ENCODE results near the gene MOAP1. TPM values are rescaled to one million over a fixed set of nuclear protein-coding genes. Genes with fewer than 3 reads are reported as not detected.
"Not testable (repeated sequence)": the region's sequence is repeated elsewhere in the genome, so short reads cannot be mapped to it uniquely, and the experiment has no call there.

MOAP1 gene, protein sequence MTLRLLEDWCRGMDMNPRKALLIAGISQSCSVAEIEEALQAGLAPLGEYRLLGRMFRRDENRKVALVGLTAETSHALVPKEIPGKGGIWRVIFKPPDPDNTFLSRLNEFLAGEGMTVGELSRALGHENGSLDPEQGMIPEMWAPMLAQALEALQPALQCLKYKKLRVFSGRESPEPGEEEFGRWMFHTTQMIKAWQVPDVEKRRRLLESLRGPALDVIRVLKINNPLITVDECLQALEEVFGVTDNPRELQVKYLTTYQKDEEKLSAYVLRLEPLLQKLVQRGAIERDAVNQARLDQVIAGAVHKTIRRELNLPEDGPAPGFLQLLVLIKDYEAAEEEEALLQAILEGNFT
- polyA plus RNA-seq (2012; ENCODE audit: missing spikeins) = 21.8 TPM

DNA sequence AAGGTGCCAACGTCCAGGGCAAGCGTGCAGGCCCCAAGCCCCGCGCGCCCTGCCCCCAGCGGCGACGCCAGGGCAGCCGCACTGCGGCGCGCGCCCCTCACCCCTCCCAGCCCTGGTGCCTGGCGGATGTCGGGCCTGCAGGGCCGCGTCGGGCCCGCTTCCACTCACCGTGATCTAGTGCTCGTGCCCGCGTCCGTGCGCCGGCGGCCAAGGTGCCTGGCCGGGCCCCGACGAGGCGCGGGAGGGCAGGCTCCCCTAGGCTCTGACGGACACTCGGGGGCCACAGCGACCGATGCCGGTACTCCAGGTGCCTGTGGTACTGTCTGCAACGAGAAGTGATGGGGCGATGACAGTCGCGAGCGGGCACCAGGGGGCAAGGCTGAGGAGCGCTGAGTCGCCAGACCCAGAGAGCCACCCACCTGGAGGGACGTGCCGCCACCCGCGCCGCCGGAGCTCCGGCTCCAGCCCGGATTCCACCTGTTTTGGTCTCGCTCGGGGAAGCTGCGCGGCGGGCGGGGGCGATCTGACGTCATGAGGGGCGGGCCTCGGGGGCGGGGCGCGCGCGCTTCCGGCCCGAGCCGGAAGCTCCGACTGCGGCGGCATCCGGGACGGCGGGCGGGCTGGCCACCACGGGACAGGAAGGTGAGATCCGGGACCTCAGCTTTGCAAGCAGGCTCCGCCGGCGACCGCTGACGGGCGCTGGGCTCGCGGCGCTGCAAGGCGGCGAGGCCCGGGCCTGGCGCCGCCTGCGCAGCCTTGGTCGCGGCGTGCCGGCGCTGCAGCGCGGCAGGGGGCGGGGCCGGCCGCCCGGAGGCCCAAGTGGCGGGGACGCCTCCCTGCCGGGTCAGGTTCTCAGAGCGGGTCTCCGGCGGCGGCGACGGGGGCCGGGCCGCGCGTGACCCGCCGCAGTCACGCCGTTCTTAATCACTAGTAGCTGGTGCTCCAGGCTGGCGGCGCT is at the start of gene MOAP1, which contains the start of gene LYSET:
Gene MOAP1 (minus strand): TSS at position 507 of the 958 bp plus-strand sequence. CDS start 655 bp downstream, outside the sequence.
Gene LYSET (plus strand): TSS at position 927 of the 958 bp plus-strand sequence. CDS start 89 bp downstream, outside the sequence.
- peak; percentile 84 for DNase-seq (ENCODE audit: insufficient read length)
- FAIRE-seq = peak; percentile 90
- TF ChIP-seq POLR2A (IDR thresholded peaks at IDR 0.05; ENCODE audit: low read depth, low read length) = peak; percentile 78; the same call in 1 of the 2 replicates
- peak; percentile 47; the same call in 1 of the 2 replicates for TF ChIP-seq POLR2AphosphoS5 (IDR thresholded peaks at IDR 0.05; ENCODE audit: low read depth, low read length)
- 0 out of 2 replicates have a peak, but pooled peaks have one; percentile 20 for TF ChIP-seq TAF1 (IDR thresholded peaks at IDR 0.05; ENCODE audit: borderline replicate concordance, low read depth, low read length)

DNA sequence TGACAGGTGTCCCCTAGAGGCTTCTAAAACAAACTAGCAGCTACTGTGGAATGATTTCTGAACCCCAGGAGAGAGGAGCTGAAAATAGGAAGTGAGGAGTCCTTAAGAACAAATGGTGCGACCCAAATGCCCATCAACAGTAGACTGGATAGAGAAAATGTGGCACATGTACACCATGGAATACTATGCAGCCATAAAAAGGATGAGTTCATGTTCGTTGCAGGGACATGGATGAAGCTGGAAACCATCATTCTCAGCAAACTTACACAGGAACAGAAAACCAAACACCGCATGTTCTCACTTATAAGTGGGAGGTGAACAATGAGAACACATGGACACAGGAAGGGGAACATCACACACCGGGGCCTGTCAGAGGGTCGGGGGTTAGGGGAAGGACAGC is 48.4 kb upstream of the MOAP1 start:
- not testable (repeated sequence) for FAIRE-seq; DNase-seq (ENCODE audit: insufficient read length)

DNA sequence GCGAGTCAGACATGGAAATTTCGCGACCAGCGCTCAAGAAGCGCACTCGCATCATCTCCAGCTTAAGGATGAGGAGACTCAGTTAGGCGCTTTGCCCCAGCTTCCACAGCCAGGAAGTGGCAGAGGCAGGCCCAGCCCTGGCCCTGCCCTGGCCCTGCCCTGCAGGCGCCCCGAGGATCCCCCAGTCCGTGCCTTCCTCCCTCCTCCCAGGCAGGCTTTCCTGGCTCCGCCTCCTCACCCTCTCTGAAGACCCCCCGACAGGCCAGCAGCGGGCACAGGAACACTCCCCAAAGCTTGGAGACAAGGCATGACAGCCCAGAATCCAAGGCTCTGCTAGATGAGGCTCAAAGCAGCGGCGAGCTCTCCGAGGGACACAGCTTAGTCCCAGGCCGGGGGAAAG is 47.5 kb upstream of the MOAP1 start:
- no peak for TF ChIP-seq POLR2A (IDR thresholded peaks at IDR 0.05; ENCODE audit: low read depth, low read length)
- TF ChIP-seq TAF1 (IDR thresholded peaks at IDR 0.05; ENCODE audit: borderline replicate concordance, low read depth, low read length) = no peak
- no peak for TF ChIP-seq POLR2AphosphoS5 (IDR thresholded peaks at IDR 0.05; ENCODE audit: low read depth, low read length)
- no peak for FAIRE-seq
- no peak for DNase-seq (ENCODE audit: insufficient read length)

DNA sequence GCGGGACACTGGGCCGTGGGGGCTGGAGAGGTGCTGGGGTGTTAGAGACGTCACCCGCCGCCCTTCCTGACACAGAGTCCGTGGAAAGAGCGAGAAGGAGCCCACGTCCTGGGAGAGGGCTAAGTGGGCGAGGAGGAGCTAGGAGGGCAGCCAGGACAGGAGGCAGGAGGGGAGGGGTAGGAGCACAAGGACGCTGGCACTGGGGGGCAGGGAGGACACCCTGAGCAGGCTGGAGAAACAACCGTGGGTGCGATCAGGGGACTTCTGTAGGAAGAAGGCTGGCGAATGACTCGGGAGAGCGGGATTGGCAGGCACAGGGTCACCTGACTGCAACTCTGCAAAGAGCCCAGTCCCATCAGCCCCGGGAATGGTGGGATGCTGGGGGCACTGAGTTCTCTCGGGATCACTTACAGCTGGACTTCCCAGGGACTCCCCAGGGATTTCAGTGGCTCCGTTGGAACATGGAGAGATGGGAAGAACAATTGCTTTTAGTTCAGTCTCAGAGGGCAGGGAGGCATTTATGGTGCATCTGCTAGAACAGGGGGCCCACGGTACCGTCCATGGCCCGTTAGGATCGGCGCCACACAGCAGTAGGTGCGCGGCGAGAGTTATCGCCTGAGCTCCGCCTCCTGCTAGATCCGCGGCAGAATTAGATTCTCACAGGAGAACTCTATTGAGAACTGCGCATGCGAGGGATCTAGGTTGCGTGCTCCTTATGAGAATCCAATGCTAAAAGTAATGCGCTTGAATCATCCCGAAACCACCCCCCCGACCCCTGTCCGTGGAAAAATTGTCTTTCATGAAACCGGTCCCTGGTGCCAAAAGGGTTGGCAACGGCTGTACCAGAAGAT is 46.7 kb upstream of the MOAP1 start:
- no peak for TF ChIP-seq POLR2A (IDR thresholded peaks at IDR 0.05; ENCODE audit: low read depth, low read length)
- TF ChIP-seq TAF1 (IDR thresholded peaks at IDR 0.05; ENCODE audit: borderline replicate concordance, low read depth, low read length) = no peak
- no peak for TF ChIP-seq POLR2AphosphoS5 (IDR thresholded peaks at IDR 0.05; ENCODE audit: low read depth, low read length)
- FAIRE-seq = no peak
- DNase-seq (ENCODE audit: insufficient read length) = no peak

DNA sequence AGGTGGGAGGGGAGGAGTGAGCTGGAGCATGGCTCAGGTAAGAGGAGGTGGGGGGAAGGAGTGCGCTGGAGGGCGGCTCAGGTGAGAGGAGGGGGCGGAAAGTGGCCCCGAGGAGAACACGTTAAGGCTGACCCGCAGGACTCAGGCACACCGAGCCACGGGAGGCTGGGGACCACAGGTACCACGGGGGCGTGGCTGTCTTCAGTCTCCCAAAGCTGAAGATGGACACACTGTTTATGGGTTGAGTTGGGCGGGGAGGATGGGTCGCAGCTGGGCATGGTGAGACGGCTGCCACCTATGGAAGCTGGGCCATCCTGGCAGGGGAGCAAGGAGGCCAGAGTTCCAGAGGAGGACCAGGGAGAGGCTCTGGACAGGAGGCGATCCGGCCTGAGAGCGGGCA is 45.8 kb upstream of the MOAP1 start:
- FAIRE-seq (no peak), DNase-seq (ENCODE audit: insufficient read length) (no peak)
- no peak for TF ChIP-seq TAF1 (IDR thresholded peaks at IDR 0.05; ENCODE audit: borderline replicate concordance, low read depth, low read length)
- TF ChIP-seq POLR2A (IDR thresholded peaks at IDR 0.05; ENCODE audit: low read depth, low read length) = no peak
- no peak for TF ChIP-seq POLR2AphosphoS5 (IDR thresholded peaks at IDR 0.05; ENCODE audit: low read depth, low read length)

DNA sequence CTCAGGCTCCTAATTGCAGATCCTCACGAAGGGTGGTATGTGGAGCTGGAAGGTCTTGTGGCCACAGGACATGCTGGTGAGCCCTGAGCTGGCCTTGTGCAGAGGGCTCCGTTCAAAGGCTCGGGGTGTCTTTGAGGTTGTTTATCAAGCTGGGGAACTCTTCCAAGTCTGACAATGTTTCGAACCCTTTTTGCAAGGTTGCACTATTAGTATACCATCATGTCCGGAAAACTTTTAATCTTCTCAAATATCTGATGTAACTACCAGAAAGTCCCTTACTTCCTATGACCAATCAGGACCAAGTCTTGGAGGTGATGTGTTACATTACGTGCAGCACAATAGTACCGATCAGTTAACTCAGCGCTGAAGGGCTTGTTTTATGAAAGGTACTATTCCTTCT is 43.9 kb upstream of the MOAP1 start:
- DNase-seq (ENCODE audit: insufficient read length) (no peak), FAIRE-seq (no peak)
- TF ChIP-seq POLR2A (IDR thresholded peaks at IDR 0.05; ENCODE audit: low read depth, low read length) = no peak
- no peak for TF ChIP-seq POLR2AphosphoS5 (IDR thresholded peaks at IDR 0.05; ENCODE audit: low read depth, low read length)
- TF ChIP-seq TAF1 (IDR thresholded peaks at IDR 0.05; ENCODE audit: borderline replicate concordance, low read depth, low read length) = no peak

DNA sequence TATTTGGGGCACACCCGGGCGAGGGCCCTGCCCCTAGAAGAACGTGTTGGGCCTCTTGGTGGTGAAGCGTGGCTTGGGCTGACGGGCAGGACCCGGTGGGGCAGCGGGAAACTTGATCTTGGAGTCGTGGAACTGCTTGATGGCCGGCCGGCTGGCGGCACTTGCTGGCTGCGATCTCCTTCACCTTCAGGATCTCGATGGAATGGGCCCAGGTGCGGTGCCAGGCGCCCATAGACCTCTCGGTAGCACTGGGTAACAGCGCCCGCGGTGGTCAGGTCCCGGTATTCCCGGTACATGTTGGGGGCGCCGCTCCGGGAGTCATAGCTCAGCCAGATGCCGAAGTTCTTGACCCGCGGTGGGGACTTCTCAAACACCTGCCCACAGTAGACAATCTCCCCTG is 38.9 kb upstream of the MOAP1 start:
- TF ChIP-seq POLR2AphosphoS5 (IDR thresholded peaks at IDR 0.05; ENCODE audit: low read depth, low read length) = no peak
- TF ChIP-seq TAF1 (IDR thresholded peaks at IDR 0.05; ENCODE audit: borderline replicate concordance, low read depth, low read length) = no peak
- no peak for TF ChIP-seq POLR2A (IDR thresholded peaks at IDR 0.05; ENCODE audit: low read depth, low read length)
- FAIRE-seq = no peak
- no peak for DNase-seq (ENCODE audit: insufficient read length)

DNA sequence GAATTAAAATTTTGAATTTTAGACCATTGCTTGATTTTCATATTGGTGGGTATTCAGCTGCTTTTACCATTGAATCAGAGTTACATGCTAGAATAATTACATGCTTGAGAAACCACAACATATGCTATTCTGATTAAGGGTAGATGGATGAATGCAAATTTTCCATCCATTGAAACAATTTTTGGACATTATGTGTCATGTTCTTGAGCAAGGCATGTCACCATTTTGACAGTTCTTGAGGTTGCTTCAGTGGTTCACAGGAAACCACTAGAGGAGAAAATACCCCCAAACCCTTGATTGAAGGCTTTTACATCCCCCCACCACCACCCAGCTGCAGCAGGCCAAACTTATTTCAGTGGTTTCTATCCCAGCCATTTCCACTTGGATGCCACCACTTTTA is 35.8 kb upstream of the MOAP1 start:
- DNase-seq (ENCODE audit: insufficient read length) = no peak
- TF ChIP-seq POLR2A (IDR thresholded peaks at IDR 0.05; ENCODE audit: low read depth, low read length) (no peak), TAF1 (IDR thresholded peaks at IDR 0.05; ENCODE audit: borderline replicate concordance, low read depth, low read length) (no peak), POLR2AphosphoS5 (IDR thresholded peaks at IDR 0.05; ENCODE audit: low read depth, low read length) (no peak)
- FAIRE-seq = no peak

DNA sequence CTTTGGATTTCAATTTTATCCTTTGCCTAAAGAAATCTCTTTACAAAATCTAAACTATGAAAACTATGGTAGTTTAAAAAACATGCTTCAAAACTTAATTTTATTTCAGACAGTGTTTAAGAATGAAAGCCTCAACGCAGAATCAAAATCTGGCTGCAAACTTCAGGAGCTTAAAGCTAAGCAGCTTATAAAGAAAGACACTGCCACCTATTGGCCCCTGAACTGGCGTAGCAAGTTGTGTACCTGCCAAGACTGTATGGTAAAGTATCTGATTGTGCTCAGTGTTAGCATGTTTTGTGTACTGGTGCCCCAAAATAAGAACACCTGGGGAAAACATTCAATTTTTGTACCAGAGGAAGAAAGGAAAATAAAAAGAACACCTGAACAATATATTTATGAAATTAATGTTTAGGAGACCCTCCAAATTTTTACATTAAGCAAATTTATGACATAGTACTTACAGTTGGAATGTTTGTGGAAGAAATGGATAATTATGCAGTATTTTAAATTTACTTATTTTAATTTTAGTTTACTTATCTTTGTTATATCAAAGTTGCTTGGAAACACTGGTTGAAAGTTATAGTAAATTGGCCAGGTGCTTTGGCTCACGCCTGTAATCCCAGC is 34.5 kb upstream of the MOAP1 start:
- TF ChIP-seq POLR2A (IDR thresholded peaks at IDR 0.05; ENCODE audit: low read depth, low read length) = no peak
- TF ChIP-seq POLR2AphosphoS5 (IDR thresholded peaks at IDR 0.05; ENCODE audit: low read depth, low read length) = no peak
- TF ChIP-seq TAF1 (IDR thresholded peaks at IDR 0.05; ENCODE audit: borderline replicate concordance, low read depth, low read length) = no peak
- DNase-seq (ENCODE audit: insufficient read length) (no peak), FAIRE-seq (peak; percentile 65)

DNA sequence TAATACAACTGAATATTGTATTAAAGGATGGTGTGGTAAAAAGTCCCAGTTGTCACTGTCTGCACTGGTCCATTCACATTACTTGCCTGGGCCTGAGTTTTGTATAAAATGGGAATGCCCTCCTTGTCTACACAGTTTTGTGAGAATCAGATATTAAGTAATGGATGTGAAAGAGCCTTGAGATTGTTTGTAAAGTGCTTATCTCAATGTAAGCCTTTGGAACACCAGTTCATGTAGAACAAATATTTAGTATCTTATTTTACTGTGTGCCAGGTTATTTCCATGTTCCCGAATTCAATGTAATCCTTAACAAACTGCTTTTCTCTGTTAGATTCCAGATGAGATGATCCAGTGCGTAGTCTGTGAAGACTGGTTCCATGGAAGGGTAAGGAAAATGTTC is 29.9 kb upstream of the MOAP1 start:
- no peak for DNase-seq (ENCODE audit: insufficient read length)
- FAIRE-seq = no peak
- TF ChIP-seq POLR2A (IDR thresholded peaks at IDR 0.05; ENCODE audit: low read depth, low read length) (no peak), POLR2AphosphoS5 (IDR thresholded peaks at IDR 0.05; ENCODE audit: low read depth, low read length) (no peak), TAF1 (IDR thresholded peaks at IDR 0.05; ENCODE audit: borderline replicate concordance, low read depth, low read length) (no peak)
